GM19467 (cell line): ENCODE data around the gene CDKN2B.
"Not testable (repeated sequence)": the region's sequence is repeated elsewhere in the genome, so short reads cannot be mapped to it uniquely, and the experiment has no call there.

Source experiments
- ATAC-seq: cut with Tn5 transposase; IDR thresholded peaks from one replicate; pipeline ENCODE4 v1.9.1; 2021; ENCODE audit warnings: mild to moderate bottlenecking, moderate library complexity; ENCODE audit not compliant: unreplicated experiment

Gene CDKN2B

GRCh38 chr9:21970800-21971640 is 38.1 kb downstream of the CDKN2B start:
- ATAC-seq = no peak

GRCh38 chr9:21969951-21970799 is 38.9 kb downstream of the CDKN2B start:
- ATAC-seq = no peak

GRCh38 chr9:21969011-21969940 is 39.8 kb downstream of the CDKN2B start:
- ATAC-seq = no peak

- no peak for ATAC-seq
These were observed 40.6 kb downstream of the CDKN2B start for GRCh38 chr9:21968331-21969010.

- no peak for ATAC-seq
These were observed 41.4 kb downstream of the CDKN2B start for GRCh38 chr9:21967702-21968101.

- no peak for ATAC-seq
These were observed 41.9 kb downstream of the CDKN2B start for GRCh38 chr9:21967169-21967568.

GRCh38 chr9:21966140-21966851 is 42.8 kb downstream of the CDKN2B start:
- ATAC-seq = no peak

GRCh38 chr9:21965401-21965951 is 43.6 kb downstream of the CDKN2B start:
- ATAC-seq = peak; percentile 86

GRCh38 chr9:21964925-21965385 is 44.1 kb downstream of the CDKN2B start:
- ATAC-seq = peak; percentile 44

- ATAC-seq = no peak
These were observed 47.5 kb downstream of the CDKN2B start for GRCh38 chr9:21961569-21961968.

GRCh38 chr9:21959268-21959667 is 49.8 kb downstream of the CDKN2B start:
- ATAC-seq = not testable (repeated sequence)

GRCh38 chr9:21958833-21959232 is 50.3 kb downstream of the CDKN2B start:
- ATAC-seq = no peak
